ENCODE measurements around the gene CCL5.

The CCL5 gene

GRCh38 chr17:35875072-35875799, 4.9 kb downstream of the CCL5 start:
- Histone ChIP-seq H3K9me3 (ENCODE audit: control insufficient read depth, insufficient read depth, low read depth, low read length) (no peaks in the 10 kb centered on the region), H3K4me3 (ENCODE audit: low read depth, low read length) (no peak overlapping the region), H3K4me1 (ENCODE audit: control insufficient read depth, insufficient read depth, low read length) (no peaks in the 10 kb centered on the region), H3K36me3 (ENCODE audit: control insufficient read depth in 2 of 2, insufficient read depth in 1 of 2, low read length in 2 of 2) (no peaks in the 10 kb centered on the region), H3K27ac (ENCODE audit: extremely low read depth, low read depth, low read length) (no peak overlapping the region)
- TF ChIP-seq ZNF558 (tag by site-specific recombination; IDR thresholded peaks at IDR 0.05) (no peak), ZNF426 (tag by site-specific recombination; IDR thresholded peaks at IDR 0.05) (no peak), KLF9 (tag by site-specific recombination; IDR thresholded peaks at IDR 0.05; ENCODE audit: low read depth) (no peak), ZNF544 (tag by site-specific recombination; IDR thresholded peaks at IDR 0.05) (no peak), ZNF660 (tag by site-specific recombination; IDR thresholded peaks at IDR 0.05) (no peak)
- TF ChIP-seq, protein P1, sequence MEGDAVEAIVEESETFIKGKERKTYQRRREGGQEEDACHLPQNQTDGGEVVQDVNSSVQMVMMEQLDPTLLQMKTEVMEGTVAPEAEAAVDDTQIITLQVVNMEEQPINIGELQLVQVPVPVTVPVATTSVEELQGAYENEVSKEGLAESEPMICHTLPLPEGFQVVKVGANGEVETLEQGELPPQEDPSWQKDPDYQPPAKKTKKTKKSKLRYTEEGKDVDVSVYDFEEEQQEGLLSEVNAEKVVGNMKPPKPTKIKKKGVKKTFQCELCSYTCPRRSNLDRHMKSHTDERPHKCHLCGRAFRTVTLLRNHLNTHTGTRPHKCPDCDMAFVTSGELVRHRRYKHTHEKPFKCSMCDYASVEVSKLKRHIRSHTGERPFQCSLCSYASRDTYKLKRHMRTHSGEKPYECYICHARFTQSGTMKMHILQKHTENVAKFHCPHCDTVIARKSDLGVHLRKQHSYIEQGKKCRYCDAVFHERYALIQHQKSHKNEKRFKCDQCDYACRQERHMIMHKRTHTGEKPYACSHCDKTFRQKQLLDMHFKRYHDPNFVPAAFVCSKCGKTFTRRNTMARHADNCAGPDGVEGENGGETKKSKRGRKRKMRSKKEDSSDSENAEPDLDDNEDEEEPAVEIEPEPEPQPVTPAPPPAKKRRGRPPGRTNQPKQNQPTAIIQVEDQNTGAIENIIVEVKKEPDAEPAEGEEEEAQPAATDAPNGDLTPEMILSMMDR (tag by site-specific recombination; IDR thresholded peaks at IDR 0.05): no peak
- ChIA-PET POLR2A (interaction anchor here (0.6 kb wide), 1 partner anchor 12 kb away, joined by 3 read pairs; no protein-coding TSS in a partner anchor), CTCF (interaction anchor here (0.7 to 2.1 kb wide), 4 partner anchors 14 to 26 kb away, joined by 4 to 8 read pairs (median 5); no protein-coding TSS in a partner anchor)

- Histone ChIP-seq H3K27ac (ENCODE audit: extremely low read depth, low read depth, low read length) (no peak overlapping the region), H3K4me1 (ENCODE audit: control insufficient read depth, insufficient read depth, low read length) (no peaks in the 10 kb centered on the region), H3K9me3 (ENCODE audit: control insufficient read depth, insufficient read depth, low read depth, low read length) (no peaks in the 10 kb centered on the region), H3K36me3 (ENCODE audit: control insufficient read depth in 2 of 2, insufficient read depth in 1 of 2, low read length in 2 of 2) (no peaks in the 10 kb centered on the region), H3K4me3 (ENCODE audit: low read depth, low read length) (no peak overlapping the region)
- CTCF ChIA-PET: interaction anchor here (0.6 to 0.8 kb wide), 4 partner anchors 23 to 137 kb away, joined by 3 to 7 read pairs (median 3); no protein-coding TSS in a partner anchor
- TF ChIP-seq ZBTB7A (tag by site-specific recombination; IDR thresholded peaks at IDR 0.05; ENCODE audit: low read depth) (no peak), ZNF132 (tag by site-specific recombination; IDR thresholded peaks at IDR 0.05; ENCODE audit: borderline replicate concordance) (no peak), ZFHX2 (tag by site-specific recombination; conservative IDR thresholded peaks at IDR 0.05) (no peak), EGR2 (tag by site-specific recombination; IDR thresholded peaks at IDR 0.05; ENCODE audit: low read depth) (no peak), ZBTB20 (tag by site-specific recombination; IDR thresholded peaks at IDR 0.05) (no peak), ZNF571 (tag by site-specific recombination; IDR thresholded peaks at IDR 0.05) (no peak), ZNF529 (tag by site-specific recombination; IDR thresholded peaks at IDR 0.05; ENCODE audit: insufficient replicate concordance) (no peak)
- POLR2A ChIA-PET: no interaction called here
These were observed 7.8 kb downstream of the CCL5 start for GRCh38 chr17:35872196-35872980.

DNA sequence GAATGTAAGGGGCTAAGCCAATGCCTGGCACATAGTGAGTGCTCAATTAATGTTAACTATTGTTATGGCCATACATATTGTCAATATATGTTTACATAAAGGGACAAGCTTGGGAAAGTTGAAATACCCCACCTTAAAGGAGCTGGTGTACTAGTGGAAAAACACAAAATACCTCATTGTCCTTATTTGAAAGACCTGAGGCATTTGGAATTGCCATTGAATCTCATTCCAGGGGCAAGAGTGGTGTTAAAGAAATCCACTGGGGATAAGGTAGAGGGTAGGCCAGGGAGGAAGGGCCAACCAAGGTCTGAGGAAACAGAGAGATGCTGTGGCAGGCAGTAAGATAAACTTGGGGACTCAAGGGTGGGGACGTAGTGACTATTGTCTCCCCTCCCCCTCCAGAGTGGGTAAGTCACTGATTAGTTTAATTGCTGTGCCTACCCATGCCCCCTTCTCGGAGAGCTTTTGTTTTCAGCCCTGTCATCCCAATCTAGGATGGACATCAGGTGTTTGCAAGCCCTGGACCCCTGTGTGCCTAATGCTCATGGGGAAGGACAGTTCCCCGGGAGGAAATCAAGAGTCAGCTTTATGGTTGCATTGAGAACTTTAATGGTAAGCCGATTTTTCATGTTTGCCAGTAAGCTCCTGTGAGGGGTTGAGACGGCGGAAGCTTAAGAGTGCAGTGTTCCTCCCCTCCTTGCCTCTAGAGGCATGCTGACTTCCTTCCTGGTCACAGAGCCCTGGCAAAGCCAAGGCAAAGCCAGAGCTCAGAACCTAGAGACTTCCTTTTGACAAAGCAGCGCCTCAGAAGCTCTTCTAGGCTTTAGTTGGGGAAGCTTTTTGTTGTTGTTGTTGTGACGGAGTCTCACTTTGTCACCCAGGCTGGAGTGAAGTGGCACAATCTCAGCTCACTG, 9.0 kb downstream of the CCL5 start:
- POLR2A ChIA-PET: no interaction called here
- TF ChIP-seq, protein P2, sequence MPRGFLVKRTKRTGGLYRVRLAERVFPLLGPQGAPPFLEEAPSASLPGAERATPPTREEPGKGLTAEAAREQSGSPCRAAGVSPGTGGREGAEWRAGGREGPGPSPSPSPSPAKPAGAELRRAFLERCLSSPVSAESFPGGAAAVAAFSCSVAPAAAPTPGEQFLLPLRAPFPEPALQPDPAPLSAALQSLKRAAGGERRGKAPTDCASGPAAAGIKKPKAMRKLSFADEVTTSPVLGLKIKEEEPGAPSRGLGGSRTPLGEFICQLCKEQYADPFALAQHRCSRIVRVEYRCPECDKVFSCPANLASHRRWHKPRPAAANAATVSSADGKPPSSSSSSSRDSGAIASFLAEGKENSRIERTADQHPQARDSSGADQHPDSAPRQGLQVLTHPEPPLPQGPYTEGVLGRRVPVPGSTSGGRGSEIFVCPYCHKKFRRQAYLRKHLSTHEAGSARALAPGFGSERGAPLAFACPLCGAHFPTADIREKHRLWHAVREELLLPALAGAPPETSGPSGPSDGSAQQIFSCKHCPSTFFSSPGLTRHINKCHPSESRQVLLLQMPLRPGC (tag by site-specific recombination; IDR thresholded peaks at IDR 0.05): no peak
- H3K27ac ChIP-seq (ENCODE audit: extremely low read depth, low read depth, low read length): no peak overlapping the region
- CTCF ChIA-PET: interaction anchor here (0.6 to 1.0 kb wide), 7 partner anchors 15 to 138 kb away, joined by 3 to 7 read pairs (median 3); no protein-coding TSS in a partner anchor
- no peak overlapping the region for H3K4me3 ChIP-seq (ENCODE audit: low read depth, low read length)
- no peaks in the 10 kb centered on the region for H3K9me3 ChIP-seq (ENCODE audit: control insufficient read depth, insufficient read depth, low read depth, low read length)
- H3K4me1 ChIP-seq (ENCODE audit: control insufficient read depth, insufficient read depth, low read length): no peaks in the 10 kb centered on the region
- H3K36me3 ChIP-seq (ENCODE audit: control insufficient read depth in 2 of 2, insufficient read depth in 1 of 2, low read length in 2 of 2): no peaks in the 10 kb centered on the region
